IPS-18c (cell line): ENCODE data around the gene MPND.
"Not testable (repeated sequence)": the region's sequence is repeated elsewhere in the genome, so short reads cannot be mapped to it uniquely, and the experiment has no call there.

Experiments
- H3K4me3 ChIP-seq: 2 replicates; pipeline ENCODE4 v1.7.0; 2013; ENCODE audit warnings: low read depth, mild to moderate bottlenecking, low read length, moderate library complexity; ENCODE audit not compliant: insufficient read depth
- H3K9me3 ChIP-seq: one replicate; pipeline ENCODE4 v1.6.1; 2013; ENCODE audit warnings: mild to moderate bottlenecking, low read length, moderate library complexity; ENCODE audit not compliant: control insufficient read depth, insufficient read depth

Gene MPND

GRCh38 chr19:4313847-4314490 lies 29.4 kb upstream of the MPND start:
- no peak overlapping the region for H3K4me3 ChIP-seq
- H3K9me3 ChIP-seq: peaks cover 7% of the 10 kb centered on the region

GRCh38 chr19:4316956-4317355 lies 26.4 kb upstream of the MPND start:
- Histone ChIP-seq H3K9me3 (peaks cover 9% of the 10 kb centered on the region), H3K4me3 (no peak overlapping the region)

GRCh38 chr19:4318460-4318859 lies 24.9 kb upstream of the MPND start:
- Histone ChIP-seq H3K9me3 (peaks cover 11% of the 10 kb centered on the region), H3K4me3 (no peak overlapping the region)

GRCh38 chr19:4319067-4319718 lies 24.2 kb upstream of the MPND start:
- Histone ChIP-seq H3K9me3 (peaks cover 11% of the 10 kb centered on the region), H3K4me3 (no peak overlapping the region)

GRCh38 chr19:4320419-4320818 lies 22.9 kb upstream of the MPND start:
- H3K4me3 ChIP-seq: no peak overlapping the region
- H3K9me3 ChIP-seq: peaks cover 12% of the 10 kb centered on the region

- no peak overlapping the region for H3K4me3 ChIP-seq
- H3K9me3 ChIP-seq: peaks cover 12% of the 10 kb centered on the region
Measured at GRCh38 chr19:4322942-4323665, 20.3 kb upstream of the MPND start.

GRCh38 chr19:4323692-4324091 lies 19.7 kb upstream of the MPND start:
- H3K9me3 ChIP-seq: peaks cover 8% of the 10 kb centered on the region
- no peak overlapping the region for H3K4me3 ChIP-seq

- no peak overlapping the region for H3K4me3 ChIP-seq
- peaks cover 8% of the 10 kb centered on the region for H3K9me3 ChIP-seq
Measured at GRCh38 chr19:4324228-4324627, 19.1 kb upstream of the MPND start.

- Histone ChIP-seq H3K9me3 (peaks cover 6% of the 10 kb centered on the region), H3K4me3 (peak overlapping the region; percentile 59)
Measured at GRCh38 chr19:4326215-4326836, 17.0 kb upstream of the MPND start.

- peaks cover 4% of the 10 kb centered on the region for H3K9me3 ChIP-seq
- H3K4me3 ChIP-seq: peak overlapping the region; percentile 59
Measured at GRCh38 chr19:4326837-4327251, 16.5 kb upstream of the MPND start.

- Histone ChIP-seq H3K4me3 (peak overlapping the region; percentile 59), H3K9me3 (peaks cover 2% of the 10 kb centered on the region)
Measured at GRCh38 chr19:4327252-4327876, 16.0 kb upstream of the MPND start.

GRCh38 chr19:4327877-4328242 lies 15.5 kb upstream of the MPND start:
- H3K9me3 ChIP-seq: peaks cover 2% of the 10 kb centered on the region
- peak overlapping the region; percentile 59 for H3K4me3 ChIP-seq

- Histone ChIP-seq H3K4me3 (peak overlapping the region; percentile 91), H3K9me3 (peaks cover 2% of the 10 kb centered on the region)
Measured at GRCh38 chr19:4328243-4328990, 14.9 kb upstream of the MPND start.

- H3K4me3 ChIP-seq: peak overlapping the region; percentile 91
Measured at GRCh38 chr19:4328991-4329681, 14.2 kb upstream of the MPND start.

GRCh38 chr19:4329858-4330257 lies 13.5 kb upstream of the MPND start:
- H3K9me3 ChIP-seq: peaks cover 2% of the 10 kb centered on the region
- no peak overlapping the region for H3K4me3 ChIP-seq

More at GRCh38 chr19:4328991-4329681, 14.2 kb upstream of the MPND start:
- H3K9me3 ChIP-seq: not testable (repeated sequence)

GRCh38 chr19:4334929-4335570 lies 8.3 kb upstream of the MPND start:
- no peak overlapping the region for H3K4me3 ChIP-seq

More at GRCh38 chr19:4334929-4335570, 8.3 kb upstream of the MPND start:
- no peaks in the 10 kb centered on the region for H3K9me3 ChIP-seq
